H1 (cell line): ENCODE results near the gene RCL1. TPM values are rescaled to one million over a fixed set of nuclear protein-coding genes. Genes with fewer than 3 reads are reported as not detected.

ENCODE experiments used
- CBX5 ChIP-seq: fragments of 300-800, 300-1000 bp; sonication (generic); IDR thresholded peaks from 2 replicates; pipeline ENCODE4 v1.7.1; 2016; ENCODE audit warnings: antibody characterized with exemption, low read length, low read depth
- FOSL1 ChIP-seq: IDR thresholded peaks from 2 replicates; pipeline ENCODE4 v1.6.1; 2011; ENCODE audit warnings: mild to moderate bottlenecking, low read depth, low read length, moderate library complexity; ENCODE audit not compliant: insufficient read depth
- JUN ChIP-seq: IDR thresholded peaks from 2 replicates; pipeline ENCODE4 v1.6.1; 2011; ENCODE audit warnings: low read depth, mild to moderate bottlenecking, improper control_type of control experiment, low read length
- KDM1A ChIP-seq: fragments of 200-600, 300-600 bp; sonication (generic); IDR thresholded peaks from 2 replicates; pipeline ENCODE4 v1.7.1; 2016; ENCODE audit warnings: mild to moderate bottlenecking, low read length, borderline replicate concordance
- POLR2AphosphoS5 ChIP-seq: IDR thresholded peaks from 2 replicates; pipeline ENCODE4 v1.6.1; 2011; ENCODE audit warnings: low read depth, low read length
- RFX5 ChIP-seq: IDR thresholded peaks from 2 replicates; pipeline ENCODE4 v1.6.1; 2011; ENCODE audit warnings: low read depth, low read length, improper control_type of control experiment, borderline replicate concordance
- polyA plus RNA-seq, 7 experiments: library from polyadenylated mRNA; depleted of rRNA in 3 of 7; stranded (reverse) in 5 of 7; unstranded in 2 of 7; fragments of >200 nt in 5 of 7; fragments of 200-250 nt in 2 of 7; gene quantifications; 1 replicate in 5 of 7; 2 replicates in 1 of 7; 4 replicates in 1 of 7; pipeline versions ENCODE4 v1.2.1 to v1.2.3, GENCODE V29; 2011 to 2013; ENCODE audit warnings: missing spikeins in 2 of 7, mixed read lengths in 2 of 7
- total RNA-seq: library from RNA; stranded (reverse); fragmentation: NEBNext Ultra II Directional; extraction: Animal tissue kit (Norgen Biotek cat#: 25700); gene quantifications from 2 replicates; pipeline ENCODE4 v1.2.1, GENCODE V29; 2021

RCL1 gene
- total and polyA plus RNA-seq, 2 of the 8 experiments (the other 6 are each of a cell fraction or from before 2014, with no cell fraction given), result 21.0 to 29.5 TPM

- TF ChIP-seq CBX5, result no peak
- no peak for TF ChIP-seq KDM1A
- no peak for TF ChIP-seq RFX5
- no peak for TF ChIP-seq FOSL1
- no peak for TF ChIP-seq JUN
- TF ChIP-seq POLR2AphosphoS5, result no peak
Measured at GRCh38 chr9:4864234-4864661, 71.5 kb downstream of the RCL1 start (continued).
